ENCODE measurements around the gene CFAP99.

CFAP99 gene

DNA sequence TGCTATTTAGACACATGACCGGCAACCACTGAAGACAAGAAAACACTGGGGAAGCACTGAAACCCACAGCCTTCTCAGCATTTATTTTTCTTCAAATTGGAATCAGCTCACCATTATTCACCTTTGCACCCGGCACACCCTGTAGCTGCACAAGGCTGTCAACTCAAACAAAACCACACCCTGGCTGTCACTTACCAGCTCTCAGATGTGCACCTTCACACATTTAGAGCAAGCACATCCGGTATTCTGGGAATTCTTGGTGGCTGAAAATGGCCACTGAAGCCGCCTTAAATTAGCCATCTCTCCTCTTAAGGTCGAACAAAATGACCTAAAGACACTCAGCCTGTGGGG lies 6.2 kb upstream of the CFAP99 start:
- DNase-seq (ENCODE audit: low spot score), result no peak

GRCh38 chr4:2412885-2413716 lies 5.7 kb upstream of the CFAP99 start:
- DNase-seq (ENCODE audit: low spot score), result peak; percentile 31

DNA sequence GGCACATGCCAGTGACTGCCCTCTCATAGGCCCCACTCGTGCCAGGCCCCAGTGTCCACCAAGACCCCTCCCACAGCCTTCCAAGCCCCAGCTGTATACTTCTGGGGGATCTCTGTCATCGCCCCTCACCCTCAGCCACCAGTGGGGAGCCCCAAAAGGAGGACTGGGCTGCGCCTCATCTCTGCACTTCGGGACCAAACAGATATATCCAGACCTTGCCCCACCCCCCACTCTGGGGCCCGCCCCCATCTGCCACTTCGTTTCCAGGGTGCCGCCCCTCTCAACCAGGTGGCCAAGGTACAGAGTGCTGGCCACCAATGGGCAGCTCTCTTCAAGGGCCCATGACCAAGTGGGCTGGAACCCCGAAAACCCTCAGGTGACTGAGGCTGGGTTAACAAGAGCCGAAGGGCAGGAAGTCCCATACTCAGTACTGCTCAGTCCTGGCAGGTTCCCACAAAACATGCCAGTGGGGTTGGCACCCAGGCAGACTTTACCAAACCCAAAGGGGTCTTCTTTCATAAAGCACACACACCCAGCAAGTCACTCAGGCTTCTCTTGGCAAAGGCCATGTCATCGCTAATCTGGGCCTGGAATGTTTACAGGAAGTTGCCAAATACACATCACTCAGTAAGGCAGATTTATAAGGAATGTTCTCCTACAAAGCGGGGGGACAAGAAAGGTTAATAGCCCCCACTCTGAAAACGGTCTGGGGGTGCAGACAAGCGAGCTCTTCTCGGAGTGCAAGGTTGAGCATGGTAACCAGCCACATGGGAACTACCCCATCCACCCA lies 4.7 kb upstream of the CFAP99 start:
- DNase-seq (ENCODE audit: low spot score), result no peak

- no peak for DNase-seq (ENCODE audit: low spot score)
These were observed 3.5 kb upstream of the CFAP99 start for GRCh38 chr4:2415213-2415612.

- no peak for DNase-seq (ENCODE audit: low spot score)
These were observed 2.7 kb upstream of the CFAP99 start for GRCh38 chr4:2415881-2416563.

- no peak for DNase-seq (ENCODE audit: low spot score)
These were observed 2.1 kb upstream of the CFAP99 start for GRCh38 chr4:2416564-2417225.

DNA sequence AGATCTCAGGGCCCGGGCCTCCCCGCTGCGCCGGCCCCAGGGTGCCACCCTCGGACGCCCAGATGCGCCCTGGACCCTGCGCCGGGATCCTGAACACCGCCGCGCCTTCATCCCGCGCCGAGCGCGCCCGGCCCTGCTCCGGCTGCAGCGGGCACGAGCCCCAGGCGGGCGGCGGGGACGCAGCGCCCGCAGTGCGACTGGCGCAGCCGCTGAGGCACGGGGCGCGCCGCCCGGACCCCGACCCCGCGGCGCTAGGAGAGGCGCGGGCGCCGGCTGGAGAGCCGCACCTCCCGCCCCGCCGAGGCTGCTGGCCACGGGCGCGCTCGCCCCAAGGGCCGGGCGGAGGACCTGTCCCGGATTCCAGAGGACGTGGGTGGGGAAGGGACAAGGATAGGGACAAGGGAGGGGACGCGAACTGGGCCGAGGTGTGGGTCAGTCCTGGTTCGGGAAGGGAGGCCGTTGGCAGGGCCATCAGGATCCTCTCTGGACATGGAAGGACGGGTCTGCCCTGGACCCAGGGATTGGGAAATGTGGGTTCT lies 1.5 kb upstream of the CFAP99 start:
- no peak for DNase-seq (ENCODE audit: low spot score)

- DNase-seq (ENCODE audit: low spot score), result no peak
These were observed 748 bp upstream of the CFAP99 start, which contains the start of gene ZFYVE28 for GRCh38 chr4:2417765-2418649. Gene ZFYVE28, minus strand, starts transcription at chr4:2418645. Its CDS starts 322 bp downstream, at chr4:2418323.

GRCh38 chr4:2419814-2420213 lies 1.1 kb downstream of the CFAP99 start:
- DNase-seq (ENCODE audit: low spot score), result no peak

DNA sequence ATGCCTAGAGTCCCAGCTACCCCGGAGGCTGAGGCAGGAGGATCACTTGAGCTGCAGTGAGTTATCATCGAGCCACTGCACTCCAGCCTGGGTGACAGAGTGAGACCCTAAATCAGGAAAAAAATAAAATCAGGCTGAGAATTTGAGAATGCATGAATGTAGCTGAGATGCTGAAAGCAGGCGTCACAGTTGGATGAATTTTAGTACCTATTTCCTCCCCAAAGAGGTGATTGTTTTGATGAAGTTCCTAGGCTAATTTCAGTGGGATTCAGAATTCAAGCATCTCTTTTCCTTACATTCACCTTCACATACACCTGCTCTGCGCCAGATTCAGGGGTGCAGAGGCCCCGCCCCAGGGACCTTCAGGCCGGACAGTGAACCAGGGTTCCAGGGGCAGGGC lies 3.2 kb downstream of the CFAP99 start:
- DNase-seq (ENCODE audit: low spot score), result no peak

GRCh38 chr4:2423066-2423465 lies 4.3 kb downstream of the CFAP99 start:
- no peak for DNase-seq (ENCODE audit: low spot score)

DNA sequence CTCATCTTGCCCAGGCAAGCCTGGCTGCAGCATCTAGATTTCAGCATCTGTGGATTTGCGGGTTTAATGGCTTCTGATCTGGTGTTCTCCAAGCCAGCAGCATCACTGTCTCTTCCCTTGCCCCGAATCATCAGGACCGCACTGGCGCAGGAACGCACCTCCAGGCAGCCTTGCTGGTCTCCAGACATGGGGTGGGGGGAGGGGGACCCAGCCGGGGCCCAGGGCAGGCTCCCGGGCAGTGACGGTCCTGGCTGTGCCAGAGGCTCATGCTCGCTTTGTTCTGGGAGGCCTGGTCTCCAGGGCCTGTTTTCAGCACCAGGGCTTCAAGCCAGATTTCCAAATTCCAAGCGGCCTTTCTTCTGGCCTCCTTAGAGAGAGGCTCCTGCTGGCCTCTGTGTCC lies 4.9 kb downstream of the CFAP99 start:
- no peak for DNase-seq (ENCODE audit: low spot score)

DNA sequence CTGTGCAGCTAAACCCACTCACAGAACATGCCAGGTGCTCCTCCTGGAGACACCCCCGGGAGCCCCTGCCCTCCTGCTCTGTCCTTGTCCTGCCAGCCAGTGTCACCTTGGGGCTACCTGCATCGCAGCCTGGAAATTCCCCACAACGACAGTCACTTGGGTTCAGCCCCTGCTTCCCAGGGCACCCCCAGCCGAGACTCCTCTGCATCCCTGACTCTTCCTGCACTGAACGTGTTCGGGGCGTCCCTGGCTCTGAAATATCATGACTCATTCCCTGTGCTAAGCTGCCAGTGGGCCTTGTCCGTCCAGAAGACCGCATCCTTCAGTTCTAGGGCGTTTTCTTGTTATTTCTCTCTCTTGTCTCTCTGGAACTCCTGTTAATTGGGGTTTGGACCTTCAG lies 5.8 kb downstream of the CFAP99 start:
- DNase-seq (ENCODE audit: low spot score), result no peak

DNA sequence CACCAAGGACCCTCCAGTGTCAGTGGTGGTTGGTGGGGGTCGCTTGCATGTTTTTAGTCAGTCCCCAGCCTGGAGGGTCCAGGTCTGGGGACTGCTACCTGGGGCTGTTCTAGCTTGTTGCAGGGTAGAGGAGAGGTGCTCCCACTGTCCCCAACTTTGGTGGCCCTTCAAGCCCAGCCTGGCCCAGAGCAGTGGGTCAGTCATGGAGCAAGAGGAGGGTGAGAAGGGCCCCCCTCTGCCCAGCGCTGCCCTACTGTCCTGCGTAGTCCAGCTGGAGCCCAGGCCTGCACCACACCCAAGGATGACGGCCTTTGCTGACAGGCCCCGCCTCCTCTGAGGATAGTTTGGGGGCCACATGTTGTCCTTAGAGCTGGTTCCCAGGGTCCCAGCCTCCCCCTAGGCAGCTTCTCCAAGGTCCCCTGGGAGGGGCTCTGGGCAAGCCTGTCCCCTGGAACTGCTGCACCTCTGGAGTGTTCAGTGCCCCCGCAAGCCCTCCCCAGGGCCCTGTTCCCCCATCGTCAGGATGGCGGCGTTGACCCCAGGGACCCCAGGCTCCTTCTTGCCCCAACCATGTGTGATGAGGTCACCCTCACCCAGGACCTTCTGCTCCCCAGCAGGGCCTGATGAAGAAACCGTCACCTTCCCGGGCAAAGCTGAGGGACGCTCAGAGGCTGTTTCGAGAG lies 6.8 kb downstream of the CFAP99 start:
- DNase-seq (ENCODE audit: low spot score), result no peak

DNA sequence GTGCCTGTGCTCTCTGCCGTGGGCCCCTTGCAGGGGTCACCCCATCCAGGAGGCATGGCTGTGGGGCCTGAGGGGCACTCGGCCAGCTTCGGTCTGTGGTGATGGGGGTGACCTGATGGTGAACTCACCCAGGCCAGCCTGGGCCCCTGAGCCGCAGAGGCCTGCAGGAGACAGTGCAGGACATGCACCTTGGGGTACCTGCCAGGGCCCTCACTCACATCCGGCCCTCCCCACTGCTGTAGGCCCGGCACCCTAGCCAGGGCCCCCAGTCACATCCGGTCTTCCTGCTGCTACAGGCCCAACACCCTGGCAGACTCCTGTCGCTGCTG lies 7.3 kb downstream of the CFAP99 start:
- no peak for DNase-seq (ENCODE audit: low spot score)

DNA sequence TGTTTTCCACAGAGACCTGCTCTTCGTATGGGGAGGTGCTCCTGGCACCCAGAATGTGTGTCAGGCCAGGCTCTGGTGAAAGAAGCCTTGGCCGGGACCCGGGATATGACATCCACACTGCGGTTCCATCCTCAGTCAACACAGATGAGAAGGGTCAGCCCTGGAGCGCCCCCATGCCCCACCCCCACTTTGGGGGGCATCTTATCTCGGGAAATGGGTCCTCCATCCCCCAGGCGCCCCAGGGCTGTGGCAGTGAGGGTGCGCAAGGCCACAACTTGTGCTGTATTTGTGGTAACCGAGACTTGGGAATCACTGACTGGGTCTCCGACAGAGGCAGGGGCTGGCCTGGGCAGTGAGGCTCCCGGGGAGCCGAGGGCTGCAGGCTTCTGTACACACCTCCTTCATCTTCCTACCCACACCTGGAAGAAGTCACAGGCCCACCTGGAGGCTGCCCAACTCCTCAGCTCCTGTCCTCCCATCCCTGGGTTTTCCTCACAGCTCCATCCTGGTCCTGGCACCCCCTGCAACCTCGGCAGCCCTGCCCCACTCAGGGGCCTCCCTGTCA lies 8.0 kb downstream of the CFAP99 start:
- no peak for DNase-seq (ENCODE audit: low spot score)

DNA sequence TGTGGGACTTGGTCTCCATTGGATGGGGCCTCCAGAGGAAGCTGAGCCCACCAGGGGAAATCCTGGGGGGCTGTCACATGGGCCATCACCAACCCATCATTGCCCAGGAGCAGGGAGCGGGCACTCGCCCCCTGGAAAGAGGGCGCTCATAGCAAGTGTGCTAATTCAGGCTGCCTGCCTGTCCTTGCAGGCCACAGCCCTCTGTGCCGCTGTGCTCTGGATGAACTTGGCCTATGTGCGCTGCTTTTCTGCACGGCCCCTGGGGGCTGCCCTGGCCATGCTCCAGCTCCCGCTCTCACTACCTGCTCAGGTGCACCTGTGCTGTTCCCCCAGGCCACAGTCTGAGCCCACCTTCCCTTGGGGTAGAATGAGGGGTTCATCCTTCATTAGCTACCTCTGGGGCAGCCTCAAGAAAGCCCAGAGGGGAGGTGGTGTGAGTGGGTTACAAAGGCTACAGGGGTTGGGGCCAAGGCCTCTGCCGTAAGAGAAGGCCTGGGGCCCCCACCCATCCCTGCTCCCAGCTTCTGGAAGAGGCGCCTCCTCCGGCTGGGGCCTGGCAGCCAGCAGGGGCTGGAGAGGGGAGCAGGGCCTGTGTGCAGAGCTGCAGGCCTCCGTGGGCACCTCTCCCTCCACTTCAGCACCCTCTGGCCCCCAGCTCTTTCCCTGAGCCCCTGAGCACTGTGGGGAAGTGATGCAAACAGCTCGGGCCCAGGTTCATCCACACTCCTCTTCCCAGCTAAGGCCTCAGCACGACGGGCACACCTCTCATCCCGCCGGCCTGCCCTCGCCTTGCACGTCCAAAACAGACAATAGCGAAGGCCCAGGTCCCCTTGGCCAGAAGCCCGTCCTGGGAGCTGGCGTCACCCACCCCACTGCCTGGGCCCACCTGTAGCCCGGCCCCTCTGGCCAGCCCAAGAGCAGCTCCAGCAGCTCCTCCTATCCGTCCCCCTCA lies 8.9 kb downstream of the CFAP99 start:
- no peak for DNase-seq (ENCODE audit: low spot score)

DNA sequence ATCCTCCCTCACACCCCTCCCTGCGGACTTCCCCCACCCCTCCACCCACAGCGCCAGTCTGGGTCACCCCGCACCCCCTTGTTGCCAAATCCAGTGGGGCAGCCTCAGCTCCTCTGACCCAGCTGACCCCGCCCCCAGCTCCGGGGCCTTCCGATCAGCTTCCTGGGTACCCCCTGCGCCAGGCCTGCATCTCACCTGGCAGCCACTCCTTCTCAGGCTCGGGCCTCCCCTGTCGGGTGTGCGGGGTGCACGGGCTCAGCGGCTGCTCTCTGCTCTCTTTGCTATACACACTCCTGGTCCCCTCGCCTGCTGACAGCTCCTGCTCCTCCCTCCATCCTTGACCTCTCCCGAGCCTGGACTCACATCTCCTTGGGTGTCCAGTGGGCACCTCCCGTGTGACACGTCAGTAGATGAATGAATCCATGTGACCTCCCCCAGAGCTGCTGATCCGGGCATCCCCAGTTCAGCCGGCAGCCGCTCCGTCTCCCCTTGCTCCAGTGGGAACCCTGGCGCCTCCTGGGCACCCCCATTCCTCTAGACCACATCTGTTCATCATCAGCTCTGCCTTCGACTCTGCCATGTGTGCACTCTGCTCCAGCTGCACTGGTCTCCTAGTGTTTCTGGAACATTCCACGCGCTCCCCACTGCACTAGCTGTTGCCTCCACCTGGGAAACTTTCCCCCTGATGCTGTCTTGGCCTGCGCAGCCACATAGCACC lies 9.9 kb downstream of the CFAP99 start:
- DNase-seq (ENCODE audit: low spot score), result no peak
